COR-L47 (cell line): ENCODE data around the gene M1AP.

Experiments
- DNase-seq: peaks from one replicate; lab custom pipeline; 2025; lab: John Stamatoyannopoulos, UW

Gene M1AP

DNA sequence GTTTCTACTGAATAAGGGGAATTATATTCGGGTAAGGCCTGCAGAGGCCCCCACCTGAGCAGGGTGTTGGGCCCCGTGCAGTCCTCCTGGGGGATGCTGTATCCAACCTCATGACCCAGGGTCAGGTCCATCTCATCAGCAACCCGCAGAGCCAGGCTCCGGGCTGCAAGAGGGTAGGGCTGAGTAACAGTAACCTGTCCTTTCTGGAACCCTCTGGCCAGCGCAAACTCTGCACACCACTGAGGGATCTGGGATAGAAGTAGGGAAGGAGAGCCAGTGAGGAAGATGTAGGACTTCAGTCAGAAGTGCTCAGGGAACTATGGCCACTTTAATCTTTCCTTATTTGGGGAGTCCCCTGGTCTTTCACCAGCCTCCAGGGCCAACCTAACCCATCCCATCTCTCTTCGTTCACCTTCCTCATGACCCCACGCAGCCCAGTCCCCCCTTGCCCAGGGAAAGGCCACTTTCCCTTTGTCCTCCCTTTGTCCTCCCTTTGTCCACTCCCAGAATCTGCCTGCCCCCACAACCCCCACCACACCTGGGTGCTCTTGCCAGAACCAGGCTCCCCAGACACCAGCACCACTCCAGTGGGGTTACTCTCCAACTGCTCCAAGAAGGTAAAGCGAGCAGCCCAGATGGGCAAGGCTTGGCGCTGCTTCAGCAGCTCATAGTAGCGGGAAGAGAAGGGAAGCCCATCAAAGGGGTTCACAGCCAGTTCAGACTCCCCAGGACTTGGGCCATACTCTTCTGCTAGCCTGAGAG, 123.0 kb downstream of the M1AP start:
- no peak for DNase-seq

GRCh38 chr2:74524005-74524404, 124.1 kb downstream of the M1AP start:
- no peak for DNase-seq

GRCh38 chr2:74522516-74522915, 125.6 kb downstream of the M1AP start:
- DNase-seq, result no peak

DNA sequence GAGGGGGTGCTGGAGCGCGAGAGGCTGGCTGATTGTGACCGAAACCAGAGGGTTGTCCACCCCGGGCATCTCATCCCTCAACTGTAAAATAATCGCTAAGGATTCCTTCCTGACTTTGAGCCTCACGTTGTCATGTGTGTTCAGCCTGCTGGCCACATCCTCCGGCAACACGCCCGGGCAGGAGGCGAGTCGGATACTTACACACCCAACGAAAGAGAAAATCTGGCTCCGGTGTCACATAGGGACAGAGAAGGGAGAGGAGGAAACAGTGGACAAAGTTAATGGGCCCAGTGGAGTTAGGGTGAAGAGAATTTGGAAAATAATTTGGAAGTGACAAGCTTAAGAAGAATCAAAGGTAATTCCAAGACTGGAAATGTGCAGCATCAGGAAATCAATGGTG, 131.5 kb downstream of the M1AP start:
- no peak for DNase-seq

DNA sequence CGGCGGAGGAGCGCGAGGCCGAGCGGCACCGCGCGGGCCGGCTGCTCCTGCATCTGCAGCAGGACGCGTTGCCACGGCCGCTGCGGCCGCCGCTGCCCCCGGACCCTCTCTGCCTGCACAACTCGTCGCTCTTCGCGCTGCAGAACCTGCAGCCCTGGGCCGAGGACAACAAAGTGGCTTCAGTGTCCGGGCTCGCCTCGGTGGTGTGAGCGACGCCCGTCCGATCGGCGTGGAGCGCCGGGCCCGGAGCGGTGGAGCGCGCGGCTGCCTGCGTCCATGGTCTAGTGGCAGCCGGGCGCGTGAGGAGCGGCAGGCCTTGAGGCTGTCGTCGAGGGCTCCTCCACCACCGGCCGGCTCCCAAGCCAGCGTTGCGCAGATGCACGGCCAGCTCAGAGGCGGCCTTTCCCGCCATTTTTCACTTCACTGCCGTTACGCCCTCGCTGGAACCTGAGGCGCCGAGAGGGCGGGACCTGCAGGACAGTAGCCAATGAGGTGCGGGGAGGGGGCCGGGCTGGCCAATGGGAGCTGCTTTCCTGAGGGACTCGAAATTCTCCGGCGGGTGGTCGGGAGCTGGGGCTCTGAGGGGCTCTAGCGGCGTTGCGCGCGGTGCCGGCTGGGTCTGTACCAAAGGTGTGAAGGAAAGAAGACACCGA, 132.0 kb downstream of the M1AP start:
- no peak for DNase-seq

DNA sequence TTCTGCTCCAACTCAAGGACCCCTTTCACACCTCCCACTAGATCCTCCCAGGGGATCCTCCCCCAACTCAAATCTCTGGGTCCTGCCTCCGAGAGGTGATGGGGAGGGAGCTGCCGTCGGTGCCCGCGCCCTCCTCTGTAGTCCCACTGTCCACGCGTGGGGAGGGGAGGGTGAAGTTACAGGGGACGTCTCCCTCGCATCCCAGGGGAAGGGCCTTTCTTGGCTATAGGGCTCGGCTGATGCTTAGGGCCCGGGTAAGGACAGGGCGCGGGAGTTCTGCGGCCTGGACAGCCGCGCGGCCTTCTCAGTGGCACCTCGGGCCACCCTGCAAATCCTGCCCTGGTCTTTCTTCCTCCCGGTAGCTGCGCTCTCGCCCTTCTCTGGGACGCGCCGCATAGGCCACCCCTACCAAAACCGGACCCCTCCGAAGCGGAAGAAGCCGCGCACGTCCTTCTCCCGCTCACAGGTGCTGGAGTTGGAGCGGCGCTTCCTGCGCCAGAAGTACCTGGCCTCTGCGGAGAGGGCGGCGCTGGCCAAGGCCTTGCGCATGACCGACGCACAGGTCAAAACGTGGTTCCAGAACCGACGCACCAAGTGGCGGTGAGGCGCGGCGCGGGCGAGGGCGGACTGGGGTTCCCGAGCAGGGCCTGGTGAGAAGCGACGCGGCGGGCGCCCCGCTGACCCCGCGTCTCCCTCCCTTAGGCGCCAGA, 132.7 kb downstream of the M1AP start:
- no peak for DNase-seq

DNA sequence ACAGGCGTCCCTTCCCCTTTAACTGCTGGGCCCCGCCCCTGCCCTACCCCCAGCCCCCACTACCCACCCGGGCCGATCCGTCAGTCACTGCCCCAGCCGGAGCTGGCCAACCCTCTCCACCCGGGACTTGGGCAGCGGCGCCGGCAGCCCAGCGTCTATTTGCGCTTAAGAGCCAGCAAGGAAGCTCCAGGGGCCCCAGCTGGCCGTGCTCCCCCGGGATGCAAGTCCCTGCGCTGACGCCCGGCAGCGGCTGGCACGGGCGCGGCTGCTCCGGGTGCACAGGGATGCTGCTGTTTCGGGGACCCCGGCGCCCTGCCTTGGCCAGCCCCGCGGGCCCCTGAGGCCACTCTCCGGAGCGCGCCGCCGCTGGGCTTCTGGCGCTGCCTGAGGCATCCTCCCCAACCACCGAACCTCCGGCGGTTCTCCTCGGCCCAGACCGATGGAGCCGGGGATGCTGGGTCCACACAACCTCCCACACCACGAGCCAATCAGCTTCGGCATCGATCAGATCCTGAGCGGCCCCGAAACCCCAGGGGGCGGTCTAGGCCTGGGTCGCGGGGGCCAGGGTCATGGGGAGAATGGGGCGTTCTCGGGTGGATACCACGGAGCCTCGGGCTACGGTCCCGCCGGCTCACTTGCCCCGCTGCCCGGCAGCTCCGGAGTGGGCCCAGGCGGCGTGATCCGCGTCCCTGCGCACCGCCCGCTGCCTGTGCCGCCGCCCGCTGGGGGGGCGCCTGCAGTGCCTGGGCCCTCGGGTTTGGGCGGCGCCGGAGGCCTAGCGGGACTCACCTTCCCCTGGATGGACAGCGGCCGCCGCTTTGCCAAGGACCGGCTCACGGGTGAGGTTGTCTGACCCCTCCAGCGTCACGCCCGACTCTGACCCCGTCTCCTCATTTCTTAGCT, 133.5 kb downstream of the M1AP start, which contains the start of gene TLX2:
Gene TLX2 (plus strand): TSS at position 83 of the 903 bp plus-strand sequence. CDS start 357 bp downstream, at position 440.
- no peak for DNase-seq

GRCh38 chr2:74513605-74514367, 134.3 kb downstream of the M1AP start:
- DNase-seq, result no peak

- DNase-seq, result no peak
Measured at GRCh38 chr2:74512744-74513604, 135.2 kb downstream of the M1AP start.

- no peak for DNase-seq
Measured at GRCh38 chr2:74511104-74511989, 136.8 kb downstream of the M1AP start.

DNA sequence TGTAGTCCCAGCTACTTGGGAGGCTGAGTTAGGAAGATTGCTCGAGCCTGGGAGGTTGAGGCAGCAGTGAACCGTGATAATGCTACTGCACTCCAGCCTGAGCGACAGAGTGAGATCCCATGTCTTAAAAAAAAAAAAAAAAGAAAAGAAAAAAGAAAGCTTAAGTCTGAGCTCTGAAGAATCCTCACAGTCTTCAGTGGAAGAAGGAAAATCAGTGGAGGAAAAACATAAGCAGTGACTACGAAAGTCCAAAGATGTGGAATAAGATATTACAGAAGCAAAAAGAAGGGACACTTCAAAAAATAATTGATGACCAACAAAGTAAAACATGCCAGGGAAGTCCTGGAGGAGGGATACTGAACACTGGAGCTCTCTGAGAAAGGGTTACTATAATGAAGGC, 137.9 kb downstream of the M1AP start:
- DNase-seq, result no peak

DNA sequence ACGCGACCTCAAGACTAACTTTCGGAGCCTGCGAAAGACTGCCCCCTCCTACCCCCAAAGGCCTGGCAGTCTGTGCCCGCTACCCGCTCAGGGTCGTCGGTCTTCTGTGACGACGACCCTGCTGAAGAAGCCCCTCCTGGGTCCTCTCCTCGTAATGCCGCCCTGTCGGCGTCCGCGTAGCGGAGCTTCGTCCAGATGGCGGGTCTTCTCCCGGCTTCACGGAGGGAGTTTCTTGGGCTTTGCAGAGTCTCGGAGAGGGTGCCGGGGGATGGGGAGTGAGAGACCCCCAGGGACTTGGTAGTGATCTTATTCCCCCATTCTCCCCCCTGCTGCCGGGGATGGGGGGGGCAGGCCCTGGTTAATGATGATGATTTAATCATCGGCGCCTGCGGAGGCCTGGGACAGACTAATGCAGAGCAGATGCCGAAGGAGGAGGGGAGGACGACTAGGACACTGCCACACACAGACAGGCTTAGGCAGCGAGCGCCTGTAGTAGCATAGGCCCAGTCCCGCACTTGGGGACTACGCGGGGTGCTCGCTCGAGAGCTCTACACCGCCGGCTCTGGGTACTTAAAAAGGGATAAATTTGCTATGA, 140.1 kb downstream of the M1AP start:
- DNase-seq, result peak; percentile 33
